GM19351 (cell line): Measurements from ENCODE around the gene PRR23E.

Experiments used
- ATAC-seq: cut with Tn5 transposase; IDR thresholded peaks from one replicate; pipeline ENCODE4 v1.9.1; 2021; ENCODE audit warnings: mild to moderate bottlenecking, moderate library complexity; ENCODE audit not compliant: unreplicated experiment

Gene PRR23E

DNA sequence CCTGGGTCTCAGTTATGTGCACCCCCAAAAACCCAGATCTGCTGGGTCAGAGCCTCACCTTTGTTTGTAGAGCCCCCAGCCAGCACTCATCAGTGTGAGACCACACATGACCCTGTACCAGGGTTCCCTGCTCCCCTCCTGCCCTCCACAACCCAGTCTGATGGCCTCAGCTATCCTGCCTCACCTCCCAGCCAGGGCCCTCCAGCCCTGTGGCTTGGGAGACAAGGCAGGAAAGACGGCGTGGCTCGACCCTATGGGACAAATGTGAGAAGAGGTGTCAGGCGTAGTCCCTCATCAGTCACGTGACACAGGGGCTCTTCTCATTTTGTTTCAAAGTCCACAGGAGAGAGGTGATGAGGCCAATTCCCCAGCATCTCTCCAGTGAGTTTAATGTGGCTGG lies 28.3 kb upstream of the PRR23E start:
- ATAC-seq, result no peak

GRCh38 chr3:127165036-127165435 lies 27.9 kb upstream of the PRR23E start:
- no peak for ATAC-seq

DNA sequence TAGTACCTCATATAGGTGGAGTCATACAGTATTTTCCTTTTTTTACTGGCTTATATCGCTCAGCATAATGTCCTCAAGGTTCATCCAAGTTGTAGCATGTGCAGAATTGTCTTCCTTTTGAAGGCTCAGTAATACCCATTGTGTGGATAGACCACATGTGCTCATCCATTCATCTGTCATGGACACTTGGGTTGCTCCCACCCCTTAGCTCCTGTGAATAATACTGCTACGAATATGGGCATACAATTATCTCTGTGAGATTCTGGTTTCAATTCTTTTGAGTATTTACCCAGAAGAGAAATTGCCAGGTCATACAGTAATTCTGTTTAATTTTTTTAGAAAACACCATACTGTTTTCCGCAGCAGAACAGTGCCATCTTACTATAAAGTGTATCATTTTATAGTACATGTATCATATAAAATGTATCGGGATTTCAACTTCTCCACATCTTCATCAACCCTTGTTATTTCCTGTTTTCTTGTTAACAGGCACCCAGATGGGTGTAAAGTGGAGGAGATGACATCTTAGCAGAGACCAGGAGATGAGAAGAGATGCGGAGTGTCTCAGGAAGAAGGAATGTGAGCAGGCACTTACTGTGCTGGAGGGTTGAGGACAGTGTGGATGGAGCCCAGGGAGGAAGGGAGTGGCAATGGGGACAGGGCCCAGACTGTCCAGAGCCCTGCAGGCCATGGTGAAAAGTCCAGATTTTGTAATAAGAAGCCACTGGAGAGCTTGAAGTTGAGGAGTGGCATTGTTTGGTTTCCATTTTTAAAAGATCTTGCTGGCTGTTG lies 27.0 kb upstream of the PRR23E start:
- ATAC-seq, result no peak

- no peak for ATAC-seq
Measured at GRCh38 chr3:127166501-127167065, 26.3 kb upstream of the PRR23E start.

GRCh38 chr3:127167315-127168043 lies 25.5 kb upstream of the PRR23E start:
- no peak for ATAC-seq

- ATAC-seq, result no peak
Measured at GRCh38 chr3:127168271-127168670, 24.7 kb upstream of the PRR23E start.

DNA sequence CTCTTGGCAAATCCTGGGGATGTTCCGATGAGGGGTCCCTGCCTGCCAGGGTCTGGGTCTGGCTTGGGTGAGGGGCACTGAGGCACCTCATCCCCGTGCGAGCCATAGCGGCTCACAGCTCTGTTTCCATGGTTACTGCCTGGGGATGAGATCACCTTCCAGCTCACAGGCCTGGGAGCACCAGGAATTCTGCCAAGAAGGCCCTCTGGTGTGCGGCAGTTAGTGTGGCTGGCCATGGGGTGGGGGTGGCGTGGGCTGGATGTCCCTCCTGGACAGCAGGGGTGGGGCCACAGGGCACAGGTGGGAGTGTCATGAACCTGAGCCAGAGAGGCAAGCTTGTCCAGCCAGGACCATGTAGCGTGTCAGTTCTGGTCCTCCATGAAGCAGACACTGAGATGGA lies 22.1 kb upstream of the PRR23E start:
- no peak for ATAC-seq

- ATAC-seq, result no peak
Measured at GRCh38 chr3:127171320-127171719, 21.6 kb upstream of the PRR23E start.

- no peak for ATAC-seq
Measured at GRCh38 chr3:127171721-127172120, 21.2 kb upstream of the PRR23E start.

GRCh38 chr3:127172211-127172610 lies 20.7 kb upstream of the PRR23E start:
- no peak for ATAC-seq

DNA sequence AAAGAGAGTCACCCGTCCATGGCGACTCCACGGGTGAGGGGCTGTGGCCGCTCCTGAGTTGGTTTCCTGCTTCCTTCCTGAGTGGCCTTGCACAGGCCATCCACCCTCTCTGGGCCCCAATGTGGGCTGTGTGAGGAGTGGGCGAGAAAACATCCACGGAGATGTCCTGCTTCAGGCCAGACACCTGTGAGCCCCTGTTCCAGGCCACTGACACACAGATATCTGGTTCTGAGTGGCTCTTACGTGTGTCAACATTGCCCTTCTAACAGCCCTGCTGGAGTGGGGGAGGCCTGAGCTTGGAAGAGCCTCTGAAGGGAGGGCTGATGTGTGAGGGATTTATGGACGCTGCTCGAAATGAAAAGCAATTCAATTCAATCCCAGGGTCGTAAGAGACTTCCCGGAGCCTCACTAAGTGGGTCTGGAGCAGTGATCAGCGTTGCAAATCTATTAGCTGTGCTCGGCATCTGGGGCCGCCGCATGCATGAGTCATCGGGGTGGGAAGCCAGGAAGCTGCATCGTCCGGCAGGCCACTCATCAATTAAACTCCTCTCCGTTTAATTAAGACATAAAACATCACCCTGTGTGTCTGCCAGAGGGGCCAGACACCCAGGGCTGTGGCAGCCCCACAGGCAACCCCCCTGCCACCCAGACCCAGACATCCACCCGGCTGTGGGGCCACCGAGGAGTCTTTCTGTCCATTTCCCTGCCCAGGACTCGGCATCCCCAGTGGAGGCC lies 20.0 kb upstream of the PRR23E start:
- ATAC-seq, result no peak

GRCh38 chr3:127173516-127174166 lies 19.3 kb upstream of the PRR23E start:
- ATAC-seq, result no peak

DNA sequence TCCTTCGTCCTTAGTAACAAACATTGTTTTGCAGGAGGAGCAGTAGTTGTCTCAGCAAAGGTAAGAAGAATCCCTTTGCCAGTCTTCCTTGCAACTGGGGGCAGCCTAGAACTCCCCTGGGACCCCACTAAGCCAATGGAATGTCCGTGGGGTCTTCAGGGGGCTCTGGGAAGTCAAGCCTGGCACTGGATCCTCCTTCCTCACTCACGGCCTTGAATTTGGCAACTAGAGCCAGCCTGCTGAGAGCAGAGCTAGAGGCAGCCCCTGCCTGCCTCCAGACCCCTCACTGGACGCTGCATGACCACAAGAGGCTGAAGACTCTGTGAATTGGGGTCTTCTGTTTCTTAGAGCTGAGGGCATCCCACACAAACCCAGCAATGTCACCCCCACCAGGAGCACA lies 18.6 kb upstream of the PRR23E start:
- ATAC-seq, result no peak

- no peak for ATAC-seq
Measured at GRCh38 chr3:127174715-127175140, 18.2 kb upstream of the PRR23E start.

DNA sequence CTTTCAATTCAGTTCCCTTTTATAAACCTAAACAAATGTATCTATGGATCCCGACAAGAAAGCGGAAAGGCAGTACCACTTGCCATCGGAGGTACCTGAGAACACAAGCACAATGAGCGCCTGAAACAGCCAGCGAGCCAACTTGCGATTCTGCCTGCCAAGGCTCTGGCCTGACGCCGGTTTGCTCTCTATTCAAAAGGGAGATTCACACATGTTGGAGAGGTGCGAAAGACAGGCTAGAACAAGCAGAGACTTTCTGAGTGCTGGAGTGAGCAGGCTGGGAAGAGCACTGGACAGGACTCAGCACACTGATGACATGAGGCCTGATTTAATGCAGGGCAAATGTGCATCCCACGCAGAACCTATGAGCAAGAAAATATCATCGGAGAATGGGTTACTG lies 17.7 kb upstream of the PRR23E start:
- no peak for ATAC-seq

DNA sequence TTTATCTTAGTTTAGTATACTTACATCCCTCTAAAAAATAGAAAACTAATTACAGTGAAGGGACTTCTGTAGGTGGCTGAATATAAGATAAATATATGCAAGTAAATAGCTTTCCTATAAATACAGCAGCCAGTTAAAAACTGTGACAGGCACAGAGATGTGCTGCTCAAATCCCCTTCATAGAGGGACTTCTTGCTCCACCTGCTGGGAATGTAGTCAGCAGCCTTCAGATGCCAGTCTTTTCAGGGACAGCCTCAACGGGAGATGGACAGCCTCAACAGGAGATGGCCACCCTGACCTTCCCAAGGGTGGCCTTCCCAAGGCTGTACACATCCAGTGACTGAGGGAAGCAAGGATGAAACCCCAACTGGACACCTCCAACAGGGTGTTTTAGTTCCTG lies 15.7 kb upstream of the PRR23E start:
- ATAC-seq, result no peak

DNA sequence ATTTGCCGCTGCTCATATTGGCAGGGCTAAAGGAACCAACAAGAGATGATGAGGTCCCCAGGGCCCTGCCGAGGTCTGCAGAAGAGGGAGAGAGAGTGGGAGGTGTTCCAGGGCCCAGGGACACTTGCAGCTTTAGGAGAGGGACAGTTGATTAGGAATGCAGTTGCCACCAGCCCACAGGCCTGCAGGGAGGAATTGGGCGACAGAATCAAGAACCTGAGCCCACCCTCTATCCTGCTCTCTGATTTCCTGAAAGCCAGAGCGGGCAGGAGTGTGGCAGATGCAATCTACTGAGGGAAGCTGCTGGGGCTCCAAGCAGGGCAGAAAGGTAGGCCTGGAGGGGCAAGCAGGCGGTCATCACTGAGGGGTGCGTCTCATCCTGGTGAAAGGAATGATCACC lies 12.1 kb upstream of the PRR23E start:
- ATAC-seq, result no peak

- ATAC-seq, result no peak
Measured at GRCh38 chr3:127182431-127182830, 10.5 kb upstream of the PRR23E start.

GRCh38 chr3:127182848-127183714 lies 9.8 kb upstream of the PRR23E start:
- ATAC-seq, result no peak
